DOHH2 (cell line): Measurements from ENCODE around the gene MED10.

Source experiments
- H3F3A ChIP-seq: fragments of 200-600 bp; sonication (generic), shearing (Covaris generic); 2 replicates; pipeline ENCODE4 v1.6.0; 2016; ENCODE audit warnings: antibody characterized with exemption, mild to moderate bottlenecking; ENCODE audit not compliant: control insufficient read depth, insufficient read depth
- H3K27ac ChIP-seq: fragments of 200-600 bp; sonication (generic); 2 replicates; pipeline ENCODE4 v1.5.1; 2014; ENCODE audit warnings: low read depth, mild to moderate bottlenecking, low read length, moderate library complexity
- H3K27me3 ChIP-seq: fragments of 200-600 bp; sonication (generic); 2 replicates; pipeline ENCODE4 v1.6.1; 2014; ENCODE audit warnings: mild to moderate bottlenecking, low read length, mixed read lengths; ENCODE audit not compliant: control insufficient read depth
- H3K36me3 ChIP-seq: fragments of 200-600 bp; sonication (generic); 2 replicates; pipeline ENCODE4 v1.6.1; 2014; ENCODE audit warnings: mild to moderate bottlenecking, low read length, moderate library complexity, mixed read lengths; ENCODE audit not compliant: control insufficient read depth
- H3K4me1 ChIP-seq: fragments of 200-600 bp; sonication (generic); 2 replicates; pipeline ENCODE4 v1.6.1; 2014; ENCODE audit warnings: mild to moderate bottlenecking, low read length, mixed read lengths; ENCODE audit not compliant: control insufficient read depth
- H3K4me2 ChIP-seq: fragments of 200-600 bp; sonication (generic); 2 replicates; pipeline ENCODE4 v1.6.0; 2014; ENCODE audit warnings: mild to moderate bottlenecking, low read length, moderate library complexity
- H3K4me3 ChIP-seq: fragments of 200-600 bp; sonication (generic); 2 replicates; pipeline ENCODE4 v1.5.1; 2014; ENCODE audit warnings: mild to moderate bottlenecking, low read length, mixed read lengths
- H3K79me2 ChIP-seq: fragments of 200-600 bp; sonication (generic); 2 replicates; pipeline ENCODE4 v1.6.1; 2014; ENCODE audit warnings: mild to moderate bottlenecking, low read length, mixed read lengths; ENCODE audit not compliant: control insufficient read depth
- H3K9me2 ChIP-seq: fragments of 200-600 bp; sonication (generic); replicated peaks from 2 replicates; pipeline ENCODE4 v1.6.1; 2014; ENCODE audit warnings: mild to moderate bottlenecking, low read length, mixed read lengths; ENCODE audit not compliant: control insufficient read depth
- H3K9me3 ChIP-seq: fragments of 200-600 bp; sonication (generic); 2 replicates; pipeline ENCODE4 v1.6.1; 2014; ENCODE audit warnings: antibody characterized with exemption, low read length, mixed read lengths; ENCODE audit not compliant: control insufficient read depth, insufficient read depth
- H4K20me1 ChIP-seq: fragments of 200-600 bp; sonication (generic); 2 replicates; pipeline ENCODE4 v1.6.0; 2014; ENCODE audit warnings: low read depth, mild to moderate bottlenecking, antibody characterized with exemption, low read length, moderate library complexity; ENCODE audit not compliant: control insufficient read depth, insufficient read depth
- CTCF ChIP-seq: fragments of 200-600 bp; sonication (generic); IDR thresholded peaks from one replicate; pipeline ENCODE4 v1.5.1; 2014; ENCODE audit warnings: antibody characterized with exemption, mild to moderate bottlenecking, low read depth, low read length; ENCODE audit not compliant: poor library complexity, severe bottlenecking
- EZH2phosphoT487 ChIP-seq: fragments of 200-600 bp; sonication (generic); IDR thresholded peaks from 2 replicates; pipeline ENCODE4 v1.6.1; 2017; ENCODE audit warnings: borderline replicate concordance, mild to moderate bottlenecking, antibody characterized with exemption, low read length, moderate library complexity, mixed read lengths

MED10 gene

GRCh38 chr5:6410421-6410820 lies 32.1 kb upstream of the MED10 start:
- H3K36me3 ChIP-seq, result no peaks in the 10 kb centered on the region
- no peaks in the 10 kb centered on the region for H3K27me3 ChIP-seq
- no peak overlapping the region for H3K4me3 ChIP-seq
- H3K4me1 ChIP-seq, result no peaks in the 10 kb centered on the region
- no peaks in the 10 kb centered on the region for H3K9me2 ChIP-seq
- no peaks in the 10 kb centered on the region for H3F3A ChIP-seq
- TF ChIP-seq CTCF, result no peak
- no peak for TF ChIP-seq EZH2phosphoT487
- H3K79me2 ChIP-seq, result no peaks in the 10 kb centered on the region
- no peak overlapping the region for H3K27ac ChIP-seq
- no peak overlapping the region for H3K4me2 ChIP-seq
- H3K9me3 ChIP-seq, result no peaks in the 10 kb centered on the region
- H4K20me1 ChIP-seq, result no peaks in the 10 kb centered on the region

- no peaks in the 10 kb centered on the region for H3K36me3 ChIP-seq
- H4K20me1 ChIP-seq, result no peaks in the 10 kb centered on the region
- H3K27me3 ChIP-seq, result peaks cover 7% of the 10 kb centered on the region; the same call in 1 of the 2 replicates
- H3K27ac ChIP-seq, result no peak overlapping the region
- H3K79me2 ChIP-seq, result no peaks in the 10 kb centered on the region
- no peaks in the 10 kb centered on the region for H3K4me1 ChIP-seq
- no peaks in the 10 kb centered on the region for H3K9me3 ChIP-seq
- H3K4me2 ChIP-seq, result no peak overlapping the region
- H3K9me2 ChIP-seq, result no peaks in the 10 kb centered on the region
- H3K4me3 ChIP-seq, result no peak overlapping the region
- no peaks in the 10 kb centered on the region for H3F3A ChIP-seq
- no peak for TF ChIP-seq CTCF
- no peak for TF ChIP-seq EZH2phosphoT487
These were observed 30.5 kb upstream of the MED10 start for GRCh38 chr5:6408627-6409446.

- no peak overlapping the region for H3K4me2 ChIP-seq
- no peaks in the 10 kb centered on the region for H4K20me1 ChIP-seq
- TF ChIP-seq CTCF (no peak), EZH2phosphoT487 (no peak)
- H3K4me1 ChIP-seq, result no peaks in the 10 kb centered on the region
- H3K27me3 ChIP-seq, result peaks cover 8% of the 10 kb centered on the region; the same call in 1 of the 2 replicates
- no peaks in the 10 kb centered on the region for H3K9me3 ChIP-seq
- no peaks in the 10 kb centered on the region for H3F3A ChIP-seq
- no peaks in the 10 kb centered on the region for H3K36me3 ChIP-seq
- H3K4me3 ChIP-seq, result no peak overlapping the region
- no peaks in the 10 kb centered on the region for H3K9me2 ChIP-seq
- no peaks in the 10 kb centered on the region for H3K79me2 ChIP-seq
- H3K27ac ChIP-seq, result no peak overlapping the region
These were observed 29.9 kb upstream of the MED10 start for GRCh38 chr5:6408260-6408596.
